SU-DHL-6 (cell line): ENCODE data around the gene TARBP1.

Source experiments
- H2AFZ ChIP-seq: fragments of 200-600 bp; sonication (generic); 2 replicates; pipeline ENCODE4 v1.6.1; 2014; ENCODE audit warnings: low read depth, mild to moderate bottlenecking, moderate library complexity, mixed read lengths, antibody characterized with exemption, low read length; ENCODE audit not compliant: severe bottlenecking
- H3F3A ChIP-seq: fragments of 200-600 bp; shearing (Covaris generic); 2 replicates; pipeline ENCODE4 v1.6.0; 2016; ENCODE audit warnings: antibody characterized with exemption, mild to moderate bottlenecking; ENCODE audit not compliant: insufficient read depth
- H3K27ac ChIP-seq: fragments of 200-600 bp; sonication (generic); 2 replicates; pipeline ENCODE4 v1.5.1; 2016; ENCODE audit warnings: low read depth, mild to moderate bottlenecking, low read length, moderate library complexity, mixed read lengths
- H3K27me3 ChIP-seq: fragments of 200-600 bp; sonication (generic), shearing (Covaris generic); 2 replicates; pipeline ENCODE4 v1.6.0; 2014; ENCODE audit warnings: mild to moderate bottlenecking, low read length
- H3K36me3 ChIP-seq: fragments of 200-600 bp; sonication (generic); 2 replicates; pipeline ENCODE4 v1.6.1; 2014; ENCODE audit warnings: mild to moderate bottlenecking, low read length, mixed read lengths
- H3K4me2 ChIP-seq: fragments of 300-600, 200-600 bp; shearing (Covaris generic), sonication (generic); 2 replicates; pipeline ENCODE4 v1.6.0; 2014; ENCODE audit warnings: low read length, low read depth, mild to moderate bottlenecking; ENCODE audit not compliant: poor library complexity, severe bottlenecking
- H3K4me3 ChIP-seq: fragments of 200-600 bp; sonication (generic); 2 replicates; pipeline ENCODE4 v1.5.1; 2014; ENCODE audit warnings: antibody characterized with exemption, low read length, mild to moderate bottlenecking, mixed read lengths; ENCODE audit not compliant: insufficient read depth, poor library complexity, severe bottlenecking
- H3K79me2 ChIP-seq: fragments of 200-600 bp; sonication (generic); 2 replicates; pipeline ENCODE4 v1.6.1; 2014; ENCODE audit warnings: mild to moderate bottlenecking, low read length, moderate library complexity; ENCODE audit not compliant: insufficient read depth
- H3K9ac ChIP-seq: fragments of 200-600 bp; sonication (generic); 2 replicates; pipeline ENCODE4 v1.7.0; 2014; ENCODE audit warnings: mild to moderate bottlenecking, low read length
- H3K9me2 ChIP-seq: fragments of 200-600 bp; sonication (generic); replicated peaks from 2 replicates; pipeline ENCODE4 v1.6.1; 2014; ENCODE audit warnings: low read length; ENCODE audit not compliant: insufficient read depth
- H3K9me3 ChIP-seq: fragments of 200-600 bp; sonication (generic); 2 replicates; pipeline ENCODE4 v1.6.1; 2014; ENCODE audit warnings: low read length, mixed read lengths; ENCODE audit not compliant: insufficient read depth
- H4K20me1 ChIP-seq: fragments of 200-600 bp; sonication (generic); 2 replicates; pipeline ENCODE4 v1.6.1; 2014; ENCODE audit warnings: low read depth, mild to moderate bottlenecking, antibody characterized with exemption, low read length, moderate library complexity, mixed read lengths
- CTCF ChIP-seq: fragments of 200-600 bp; sonication (generic); IDR thresholded peaks from one replicate; pipeline ENCODE4 v1.5.1; 2017; ENCODE audit warnings: antibody characterized with exemption, mild to moderate bottlenecking, low read length, moderate library complexity; ENCODE audit not compliant: insufficient read depth, poor library complexity, severe bottlenecking
- EZH2phosphoT487 ChIP-seq: fragments of 200-600 bp; sonication (generic), shearing (Covaris generic); conservative IDR thresholded peaks from 2 replicates; pipeline ENCODE4 v1.6.1; 2018; ENCODE audit warnings: mild to moderate bottlenecking, antibody characterized with exemption, low read length, moderate library complexity, mixed read lengths

The TARBP1 gene

GRCh38 chr1:234507626-234508387 is 28.8 kb upstream of the TARBP1 start:
- no peak for TF ChIP-seq CTCF
- TF ChIP-seq EZH2phosphoT487 = no peak
- H3K4me2 ChIP-seq = no peak overlapping the region

GRCh38 chr1:234507089-234507488 is 28.1 kb upstream of the TARBP1 start:
- Histone ChIP-seq H3K9me3 (no peaks in the 10 kb centered on the region), H3F3A (no peaks in the 10 kb centered on the region), H3K27ac (no peak overlapping the region), H2AFZ (no peak overlapping the region), H3K9ac (no peak overlapping the region), H3K36me3 (no peaks in the 10 kb centered on the region), H4K20me1 (no peaks in the 10 kb centered on the region), H3K27me3 (no peaks in the 10 kb centered on the region), H3K9me2 (no peaks in the 10 kb centered on the region), H3K79me2 (no peaks in the 10 kb centered on the region), H3K4me3 (no peak overlapping the region), H3K4me2 (no peak overlapping the region)
- no peak for TF ChIP-seq CTCF
- no peak for TF ChIP-seq EZH2phosphoT487

More at GRCh38 chr1:234507626-234508387, 28.8 kb upstream of the TARBP1 start:
- Histone ChIP-seq H3K9ac (no peak overlapping the region), H3K27ac (no peak overlapping the region), H3K27me3 (no peaks in the 10 kb centered on the region), H4K20me1 (no peaks in the 10 kb centered on the region), H3K36me3 (no peaks in the 10 kb centered on the region), H3F3A (no peaks in the 10 kb centered on the region), H3K79me2 (no peaks in the 10 kb centered on the region), H3K9me2 (no peaks in the 10 kb centered on the region), H3K9me3 (no peaks in the 10 kb centered on the region), H2AFZ (no peak overlapping the region), H3K4me3 (no peak overlapping the region)

- H3K4me2 ChIP-seq = no peak overlapping the region
Measured at GRCh38 chr1:234505769-234506102, 26.8 kb upstream of the TARBP1 start.

More at GRCh38 chr1:234505769-234506102, 26.8 kb upstream of the TARBP1 start:
- TF ChIP-seq EZH2phosphoT487 (no peak), CTCF (no peak)
- Histone ChIP-seq H3K9me2 (no peaks in the 10 kb centered on the region), H3F3A (no peaks in the 10 kb centered on the region), H2AFZ (no peak overlapping the region), H3K9ac (no peak overlapping the region), H3K27me3 (no peaks in the 10 kb centered on the region), H3K9me3 (no peaks in the 10 kb centered on the region), H4K20me1 (no peaks in the 10 kb centered on the region), H3K36me3 (no peaks in the 10 kb centered on the region), H3K79me2 (no peaks in the 10 kb centered on the region), H3K27ac (no peak overlapping the region), H3K4me3 (no peak overlapping the region)
